BLaER1 (cell line): ENCODE results near the gene KBTBD12.
A peak's percentile ranks its signal among the peaks of the same experiment; 100 is the strongest.

Experiments
- H3K27ac ChIP-seq: shearing (Covaris generic); formaldehyde crosslinking; 2 replicates; pipeline ENCODE4 v1.8.1; 2022
- H3K27me3 ChIP-seq: shearing (Covaris generic); formaldehyde crosslinking; 2 replicates; pipeline ENCODE4 v1.8.1; 2022
- H3K36me3 ChIP-seq: shearing (Covaris generic); formaldehyde crosslinking; 2 replicates; pipeline ENCODE4 v1.8.1; 2022
- H3K4me1 ChIP-seq: shearing (Covaris generic); formaldehyde crosslinking; 2 replicates; pipeline ENCODE4 v1.8.1; 2022
- H3K4me2 ChIP-seq: shearing (Covaris generic); formaldehyde crosslinking; 2 replicates; pipeline ENCODE4 v1.8.1; 2022
- H3K4me3 ChIP-seq: shearing (Covaris generic); formaldehyde crosslinking; 2 replicates; pipeline ENCODE4 v1.8.1; 2022
- H3K9ac ChIP-seq: shearing (Covaris generic); formaldehyde crosslinking; 2 replicates; pipeline ENCODE4 v1.8.1; 2022
- H3K9me3 ChIP-seq: shearing (Covaris generic); formaldehyde crosslinking; 2 replicates; pipeline ENCODE4 v1.8.1; 2022
- H4K20me1 ChIP-seq: shearing (Covaris generic); formaldehyde crosslinking; 2 replicates; pipeline ENCODE4 v1.8.1; 2022
- Cebpa-rat ChIP-seq: shearing (Covaris generic); IDR thresholded peaks from 2 replicates; pipeline ENCODE4 v1.8.1; 2022

The KBTBD12 gene

DNA sequence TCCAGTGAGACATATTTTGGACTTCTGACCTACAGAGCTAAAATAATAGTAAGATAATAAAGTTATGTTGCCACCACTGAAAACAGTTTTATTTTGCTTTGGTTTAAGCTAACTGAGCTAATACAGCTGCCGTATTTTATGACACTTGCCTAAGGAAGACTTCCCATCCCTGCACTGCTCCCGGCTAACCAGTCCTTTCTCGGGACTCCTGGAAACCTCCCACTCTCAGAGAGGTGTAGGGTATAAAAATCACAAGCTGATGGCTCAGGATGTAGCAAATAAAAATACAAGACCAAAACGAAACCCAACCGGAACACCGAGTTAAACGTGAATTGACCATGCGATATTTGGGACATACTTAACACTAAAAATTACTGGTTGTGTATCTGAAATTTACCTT, 448 bp upstream of the KBTBD12 start:
- H3K4me3 ChIP-seq, result no peak overlapping the region
- H3K27me3 ChIP-seq, result no peaks in the 10 kb centered on the region
- no peak overlapping the region for H3K9ac ChIP-seq

DNA sequence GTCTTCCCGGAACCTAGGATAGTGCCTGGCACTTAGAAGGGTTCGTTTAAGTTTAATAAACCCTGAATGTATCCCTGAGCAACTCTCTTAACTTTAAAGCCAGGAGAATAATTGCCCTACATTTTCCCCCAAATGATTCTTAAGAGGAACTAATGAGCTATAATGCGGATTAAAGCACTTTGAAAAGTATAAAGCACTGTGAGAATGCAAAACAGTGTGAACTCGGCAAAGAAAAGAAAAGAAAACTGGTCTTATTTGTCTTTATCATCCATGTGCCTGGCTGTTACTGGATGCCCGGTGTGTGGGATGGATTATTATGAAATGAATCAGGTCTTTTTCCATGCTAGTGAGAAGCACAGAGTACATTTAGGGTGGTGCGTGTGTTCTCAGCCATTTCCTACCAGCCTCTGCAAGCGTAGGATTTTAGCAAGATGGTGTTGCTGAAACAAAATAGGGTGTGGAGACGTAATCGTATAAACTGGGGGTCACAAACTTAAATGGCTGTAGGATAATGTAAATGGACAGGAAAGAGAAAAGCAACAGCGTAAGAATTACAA, 983 bp downstream of the KBTBD12 start:
- peaks cover 19% of the 10 kb centered on the region for H3K9me3 ChIP-seq
- no peak overlapping the region for H3K4me3 ChIP-seq
- H3K27ac ChIP-seq, result no peak overlapping the region
- H3K4me1 ChIP-seq, result no peaks in the 10 kb centered on the region
- no peak overlapping the region for H3K9ac ChIP-seq
- no peak overlapping the region for H3K4me2 ChIP-seq
- no peaks in the 10 kb centered on the region for H3K27me3 ChIP-seq
- H3K36me3 ChIP-seq, result no peaks in the 10 kb centered on the region
- no peaks in the 10 kb centered on the region for H4K20me1 ChIP-seq
- TF ChIP-seq Cebpa-rat, result no peak

More for the DNA sequence above, 448 bp upstream of the KBTBD12 start:
- no peak for TF ChIP-seq Cebpa-rat
- no peaks in the 10 kb centered on the region for H3K36me3 ChIP-seq
- H3K4me2 ChIP-seq, result no peak overlapping the region
- no peaks in the 10 kb centered on the region for H4K20me1 ChIP-seq
- no peaks in the 10 kb centered on the region for H3K4me1 ChIP-seq
- H3K9me3 ChIP-seq, result peaks cover 19% of the 10 kb centered on the region
- H3K27ac ChIP-seq, result no peak overlapping the region

DNA sequence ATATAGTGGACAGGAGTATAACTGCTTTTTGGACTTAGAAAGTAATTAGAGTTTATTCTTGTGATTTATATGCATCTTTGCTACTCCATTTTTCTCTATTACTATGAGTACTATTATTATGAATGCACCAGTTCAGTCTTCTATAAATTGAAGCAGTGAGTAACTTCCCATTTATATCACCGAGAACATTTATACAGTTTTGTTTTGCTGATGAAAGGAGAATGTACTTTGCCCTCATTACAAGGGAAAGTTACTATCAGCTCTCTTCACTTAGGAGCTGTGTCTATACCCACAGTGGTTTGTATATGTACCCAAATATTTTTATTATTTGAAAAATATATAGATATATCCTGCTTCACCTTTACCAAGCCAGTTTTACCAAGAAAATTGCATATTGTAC, 5.7 kb downstream of the KBTBD12 start:
- Histone ChIP-seq H3K36me3 (no peaks in the 10 kb centered on the region), H4K20me1 (no peaks in the 10 kb centered on the region), H3K27ac (no peak overlapping the region), H3K27me3 (no peaks in the 10 kb centered on the region), H3K4me2 (no peak overlapping the region), H3K9ac (no peak overlapping the region), H3K9me3 (no peaks in the 10 kb centered on the region), H3K4me3 (no peak overlapping the region), H3K4me1 (peaks cover 13% of the 10 kb centered on the region)
- no peak for TF ChIP-seq Cebpa-rat

DNA sequence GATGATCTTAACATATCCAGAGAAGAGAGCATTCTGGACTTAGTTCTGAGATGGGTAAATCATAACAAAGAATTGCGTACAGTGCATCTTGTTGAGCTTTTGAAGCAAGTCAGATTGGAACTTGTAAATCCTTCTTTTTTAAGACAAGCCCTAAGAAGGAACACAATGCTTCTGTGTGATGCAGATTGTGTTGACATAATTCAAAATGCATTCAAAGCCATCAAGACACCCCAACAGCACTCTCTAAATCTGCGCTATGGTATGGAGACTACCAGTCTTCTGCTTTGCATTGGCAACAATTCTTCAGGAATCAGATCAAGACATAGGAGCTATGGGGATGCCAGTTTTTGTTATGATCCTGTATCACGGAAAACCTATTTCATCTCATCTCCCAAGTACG, 8.6 kb downstream of the KBTBD12 start:
- Histone ChIP-seq H3K4me3 (no peak overlapping the region), H4K20me1 (no peaks in the 10 kb centered on the region), H3K36me3 (no peaks in the 10 kb centered on the region), H3K4me1 (peaks cover 19% of the 10 kb centered on the region), H3K27ac (no peak overlapping the region), H3K9me3 (no peaks in the 10 kb centered on the region), H3K4me2 (no peak overlapping the region), H3K27me3 (no peaks in the 10 kb centered on the region), H3K9ac (no peak overlapping the region)
- no peak for TF ChIP-seq Cebpa-rat

DNA sequence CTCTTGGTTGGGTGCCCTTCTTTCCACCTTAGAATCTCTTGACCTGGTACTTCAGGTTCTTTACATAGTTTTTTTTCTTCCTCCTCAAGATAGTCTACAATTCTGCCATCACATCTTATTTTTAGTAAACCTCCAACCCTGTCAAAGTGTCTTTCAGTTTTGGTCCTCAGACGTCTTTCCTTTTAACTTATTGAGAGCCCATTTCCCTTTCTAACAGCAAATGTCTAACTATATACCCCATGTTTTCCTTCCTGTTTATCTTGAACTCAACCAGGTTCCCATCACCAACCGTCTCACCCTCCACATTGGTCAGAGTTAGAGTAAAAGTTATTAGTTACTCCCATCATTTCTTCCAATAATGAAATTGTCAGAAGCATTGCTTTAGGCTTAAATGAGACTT, 10.4 kb downstream of the KBTBD12 start:
- no peaks in the 10 kb centered on the region for H3K9me3 ChIP-seq
- H3K4me3 ChIP-seq, result no peak overlapping the region
- TF ChIP-seq Cebpa-rat, result no peak
- no peaks in the 10 kb centered on the region for H4K20me1 ChIP-seq
- H3K27ac ChIP-seq, result peak overlapping the region; percentile 32; the same call in 1 of the 2 replicates
- H3K9ac ChIP-seq, result no peak overlapping the region; the same call in 1 of the 2 replicates
- peaks cover 19% of the 10 kb centered on the region for H3K4me1 ChIP-seq
- H3K4me2 ChIP-seq, result peak overlapping the region; percentile 83
- no peaks in the 10 kb centered on the region for H3K27me3 ChIP-seq
- H3K36me3 ChIP-seq, result no peaks in the 10 kb centered on the region

DNA sequence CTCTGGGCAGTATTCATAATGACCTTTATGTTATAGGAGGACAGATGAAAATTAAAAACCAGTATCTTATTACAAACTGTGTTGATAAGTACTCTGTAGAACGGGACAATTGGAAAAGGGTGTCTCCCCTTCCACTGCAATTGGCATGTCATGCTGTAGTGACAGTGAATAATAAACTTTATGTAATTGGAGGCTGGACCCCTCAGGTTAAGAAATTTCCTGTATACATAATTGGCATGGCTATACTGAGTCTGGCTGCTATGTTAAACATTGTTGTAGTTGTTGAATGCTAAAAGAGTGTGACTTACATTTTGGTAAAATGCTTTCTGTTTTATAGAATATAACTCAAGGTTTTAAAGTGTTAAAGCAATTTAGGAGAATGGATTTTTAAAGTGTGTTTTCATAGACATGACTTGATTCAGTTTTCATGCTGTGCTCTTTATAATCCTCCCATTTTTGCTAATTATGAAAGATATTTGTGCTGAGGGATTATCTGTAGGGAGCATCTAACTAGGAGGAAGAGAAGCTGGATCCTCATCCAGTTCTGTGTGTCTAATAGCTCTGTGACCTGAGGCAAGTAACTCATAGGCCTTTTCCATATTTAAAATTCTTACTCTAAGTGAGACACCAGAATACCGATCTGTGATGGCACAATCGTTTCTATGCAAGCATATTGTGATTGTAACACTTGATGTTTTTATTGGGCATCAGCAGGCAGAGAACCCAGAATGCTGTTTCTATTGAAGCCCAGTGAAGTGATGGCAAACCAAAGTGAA, 13.0 kb downstream of the KBTBD12 start:
- Histone ChIP-seq H3K9ac (no peak overlapping the region), H3K36me3 (no peaks in the 10 kb centered on the region), H3K4me1 (peaks cover 19% of the 10 kb centered on the region), H3K27me3 (no peaks in the 10 kb centered on the region), H3K9me3 (no peaks in the 10 kb centered on the region), H4K20me1 (no peaks in the 10 kb centered on the region), H3K4me2 (no peak overlapping the region), H3K4me3 (no peak overlapping the region), H3K27ac (no peak overlapping the region)
- TF ChIP-seq Cebpa-rat, result no peak

DNA sequence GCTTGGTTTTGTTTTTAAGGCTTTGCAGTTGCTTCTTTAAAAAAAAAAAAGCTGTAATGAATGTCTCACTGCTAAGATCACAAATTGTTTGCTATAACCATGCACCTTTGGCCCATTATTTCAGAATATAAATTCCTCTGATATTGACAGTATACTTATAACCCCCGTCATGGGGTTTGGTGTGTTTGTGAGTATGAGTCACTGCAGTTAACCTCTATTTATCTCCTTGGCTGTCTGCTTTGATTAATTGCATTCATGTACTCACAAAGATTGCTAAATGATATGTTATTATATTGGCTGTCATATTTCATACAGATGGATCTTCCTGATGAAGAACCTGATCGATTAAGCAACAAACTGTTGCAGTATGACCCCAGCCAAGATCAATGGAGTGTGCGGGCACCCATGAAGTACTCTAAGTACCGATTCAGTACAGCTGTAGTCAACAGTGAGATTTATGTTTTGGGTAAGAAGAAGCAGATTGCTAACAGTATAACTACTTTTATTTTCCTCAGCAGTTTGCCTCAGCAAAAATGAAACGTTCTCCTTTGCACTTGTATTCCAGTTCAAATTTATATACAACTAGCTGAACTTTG, 14.9 kb downstream of the KBTBD12 start:
- no peak overlapping the region for H3K4me3 ChIP-seq
- no peaks in the 10 kb centered on the region for H3K36me3 ChIP-seq
- no peaks in the 10 kb centered on the region for H4K20me1 ChIP-seq
- peaks cover 15% of the 10 kb centered on the region for H3K4me1 ChIP-seq
- H3K27ac ChIP-seq, result no peak overlapping the region
- no peak overlapping the region for H3K4me2 ChIP-seq
- no peak overlapping the region for H3K9ac ChIP-seq
- H3K27me3 ChIP-seq, result no peaks in the 10 kb centered on the region
- no peaks in the 10 kb centered on the region for H3K9me3 ChIP-seq
- TF ChIP-seq Cebpa-rat, result no peak

DNA sequence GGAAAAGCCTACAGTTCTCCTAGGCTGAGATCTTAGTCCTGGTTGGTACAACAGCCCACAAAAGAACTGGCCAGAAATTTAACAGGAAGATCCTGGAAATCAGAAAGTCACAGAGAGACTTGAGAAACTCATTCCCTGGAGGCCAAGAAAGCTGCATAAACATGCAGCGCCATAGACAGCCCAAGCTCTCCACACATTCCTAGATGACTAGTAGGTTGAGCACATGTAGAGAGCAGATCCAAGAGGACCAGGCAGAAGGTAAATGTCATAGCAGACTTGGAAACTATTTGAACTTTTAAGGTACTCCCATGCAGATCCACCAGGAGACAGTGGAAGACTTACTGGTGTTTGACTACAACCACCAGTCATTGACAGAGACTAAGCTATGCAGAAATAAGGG, 18.4 kb downstream of the KBTBD12 start:
- H3K9me3 ChIP-seq, result no peaks in the 10 kb centered on the region
- no peaks in the 10 kb centered on the region for H3K4me1 ChIP-seq
- H3K4me2 ChIP-seq, result no peak overlapping the region
- no peaks in the 10 kb centered on the region for H3K27me3 ChIP-seq
- TF ChIP-seq Cebpa-rat, result no peak
- no peak overlapping the region for H3K4me3 ChIP-seq
- no peaks in the 10 kb centered on the region for H3K36me3 ChIP-seq
- no peak overlapping the region for H3K27ac ChIP-seq
- no peaks in the 10 kb centered on the region for H4K20me1 ChIP-seq
- H3K9ac ChIP-seq, result no peak overlapping the region

DNA sequence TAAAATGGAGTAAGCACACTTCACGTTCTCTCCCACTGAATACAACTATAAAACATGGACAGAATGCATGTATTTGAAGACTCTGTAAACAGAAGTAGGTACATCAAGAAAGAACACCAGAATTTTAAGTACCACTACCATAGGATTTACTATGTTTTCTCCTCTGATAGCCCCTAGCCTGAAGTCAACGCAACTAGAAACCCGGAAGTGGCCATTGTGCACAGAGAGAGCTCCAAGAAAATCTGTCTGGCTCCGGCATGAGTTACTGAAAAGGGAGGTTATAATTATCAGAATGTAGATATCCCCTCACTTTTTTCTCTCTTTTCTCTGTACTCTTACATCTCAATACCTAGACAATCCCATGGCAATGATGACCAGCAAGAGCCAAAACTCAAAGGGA, 23.8 kb downstream of the KBTBD12 start:
- no peak overlapping the region for H3K27ac ChIP-seq
- H3K36me3 ChIP-seq, result no peaks in the 10 kb centered on the region
- H3K4me3 ChIP-seq, result no peak overlapping the region
- TF ChIP-seq Cebpa-rat, result no peak
- no peak overlapping the region for H3K4me2 ChIP-seq
- peaks cover 4% of the 10 kb centered on the region; the same call in 1 of the 2 replicates for H3K9me3 ChIP-seq
- H3K9ac ChIP-seq, result no peak overlapping the region
- no peaks in the 10 kb centered on the region for H4K20me1 ChIP-seq
- H3K27me3 ChIP-seq, result no peaks in the 10 kb centered on the region
- no peaks in the 10 kb centered on the region for H3K4me1 ChIP-seq

DNA sequence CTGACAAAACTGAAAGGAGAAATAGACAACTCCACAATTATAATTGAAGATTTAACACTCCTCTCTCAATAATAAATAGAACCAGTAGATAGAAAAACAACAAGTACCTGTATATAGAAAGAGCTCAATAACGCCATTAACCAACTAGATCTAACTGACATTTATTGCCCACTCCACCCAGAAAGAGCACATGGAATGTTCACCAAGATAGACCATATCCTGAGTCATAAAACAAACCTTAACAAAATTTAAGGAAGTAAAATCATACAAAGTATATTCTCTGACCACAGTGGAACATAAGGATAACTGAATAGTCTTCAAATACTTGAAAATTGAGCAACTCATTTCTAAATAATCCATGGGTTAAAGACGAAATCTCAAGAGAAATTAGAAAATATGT, 25.1 kb downstream of the KBTBD12 start:
- H3K27me3 ChIP-seq, result no peaks in the 10 kb centered on the region
- no peak for TF ChIP-seq Cebpa-rat

More for the DNA sequence above, 25.1 kb downstream of the KBTBD12 start:
- Histone ChIP-seq H3K4me1 (no peaks in the 10 kb centered on the region), H3K36me3 (no peaks in the 10 kb centered on the region), H3K4me3 (no peak overlapping the region), H3K9ac (no peak overlapping the region), H3K4me2 (no peak overlapping the region), H4K20me1 (no peaks in the 10 kb centered on the region), H3K27ac (no peak overlapping the region), H3K9me3 (peaks cover 4% of the 10 kb centered on the region; the same call in 1 of the 2 replicates)
